Effector memory CD8-positive, alpha-beta T cell (primary cell): Measurements from ENCODE around the gene RAB11FIP5.
A peak's percentile ranks its signal among the peaks of the same experiment; 100 is the strongest.
"Not testable (repeated sequence)": the region's sequence is repeated elsewhere in the genome, so short reads cannot be mapped to it uniquely, and the experiment has no call there.

Source experiments
- ATAC-seq: fragments of 150-1000 bp; cut with Tn5 transposase; replicated peaks from 2 replicates; pipeline ENCODE4 v1.10.0; 2021; ENCODE audit warnings: mild to moderate bottlenecking, moderate library complexity
- DNase-seq, 3 experiments: peaks; one replicate each; pipeline ENCODE4 v3.0.0; 2021
- H3K27ac Mint-ChIP-seq, 2 donors: one replicate each; pipeline ENCODE4 v1.8.0; 2022; ENCODE audit warnings: mild to moderate bottlenecking in 2 of 2, mixed read lengths in 2 of 2, moderate library complexity in 2 of 2
- H3K27me3 Mint-ChIP-seq, 2 donors: one replicate each; pipeline ENCODE4 v1.8.0; 2022; ENCODE audit warnings: mixed read lengths in 2 of 2
- H3K36me3 Mint-ChIP-seq: one replicate; pipeline ENCODE4 v1.8.0; 2022; ENCODE audit warnings: mild to moderate bottlenecking, moderate library complexity, mixed read lengths; ENCODE audit not compliant: insufficient read depth
- H3K4me1 Mint-ChIP-seq, 2 donors: one replicate each; pipeline ENCODE4 v1.8.0; 2022; ENCODE audit warnings: low read depth in 2 of 2, mixed read lengths in 2 of 2
- H3K4me3 Mint-ChIP-seq, 2 donors: one replicate each; pipeline ENCODE4 v1.8.0; 2022; ENCODE audit warnings: mild to moderate bottlenecking in 2 of 2, mixed read lengths in 2 of 2, moderate library complexity in 2 of 2
- H3K9me3 Mint-ChIP-seq, 2 donors: one replicate each; pipeline ENCODE4 v1.8.0; 2022; ENCODE audit warnings: mixed read lengths in 2 of 2
- total RNA-seq, 9 experiments: gene quantifications; one replicate each; lab custom pipeline; 2026; lab: John Stamatoyannopoulos, UW

Gene RAB11FIP5
- total RNA-seq = 7.6 to 29.6 (median 18.5) reads per million in 9 experiments

GRCh38 chr2:73112913-73113854, at the start of gene RAB11FIP5:
Gene RAB11FIP5 (minus strand): TSS chr2:73112948. CDS start chr2:73112777, 171 bp downstream.
- DNase-seq (peak; percentile 72 to 86 (median 83)), ATAC-seq (peak; percentile 89)
- Mint-ChIP-seq H3K9me3 (no peaks in the 10 kb centered on the region), H3K36me3 (peaks cover 16% of the 10 kb centered on the region), H3K4me3 (peak within 1 kb of the TSS; percentile 79 to 85), H3K4me1 (peaks cover 23 to 29% of the 10 kb centered on the region in 2 donors), H3K27me3 (no peaks in the 10 kb centered on the region), H3K27ac (peak within 1 kb of the TSS in 1 of 2 donors; percentile 93)

- H3K4me3 Mint-ChIP-seq = no peak overlapping the region
- DNase-seq = peak; percentile 25 to 43 (median 38)
Measured at GRCh38 chr2:73156539-73157124, 43.9 kb upstream of the RAB11FIP5 start.

GRCh38 chr2:73142937-73143336, 30.2 kb upstream of the RAB11FIP5 start:
- Mint-ChIP-seq H3K27me3 (peaks cover 5 to 27% of the 10 kb centered on the region in 2 donors), H3K9me3 (no peaks in the 10 kb centered on the region), H3K36me3 (no peaks in the 10 kb centered on the region), H3K4me1 (no peaks in the 10 kb centered on the region), H3K27ac (no peak overlapping the region), H3K4me3 (no peak overlapping the region)
- no peak for DNase-seq
- ATAC-seq = no peak

More at GRCh38 chr2:73156539-73157124, 43.9 kb upstream of the RAB11FIP5 start:
- peaks cover 3% of the 10 kb centered on the region for H3K36me3 Mint-ChIP-seq
- no peaks in the 10 kb centered on the region for H3K9me3 Mint-ChIP-seq
- H3K27me3 Mint-ChIP-seq = peaks cover 42 to 69% of the 10 kb centered on the region in 2 donors
- H3K4me1 Mint-ChIP-seq = peaks cover 0 to 2% of the 10 kb centered on the region in 2 donors
- ATAC-seq = peak; percentile 66
- no peak overlapping the region for H3K27ac Mint-ChIP-seq

GRCh38 chr2:73141896-73142295, 29.1 kb upstream of the RAB11FIP5 start:
- DNase-seq = no peak
- no peak for ATAC-seq
- no peaks in the 10 kb centered on the region for H3K36me3 Mint-ChIP-seq
- H3K27me3 Mint-ChIP-seq = peaks cover 2 to 25% of the 10 kb centered on the region in 2 donors
- H3K4me1 Mint-ChIP-seq = no peaks in the 10 kb centered on the region
- H3K27ac Mint-ChIP-seq = no peak overlapping the region
- no peak overlapping the region for H3K4me3 Mint-ChIP-seq
- H3K9me3 Mint-ChIP-seq = no peaks in the 10 kb centered on the region

GRCh38 chr2:73135236-73135635, 22.5 kb upstream of the RAB11FIP5 start:
- DNase-seq (no peak), ATAC-seq (no peak)
- H3K9me3 Mint-ChIP-seq = no peaks in the 10 kb centered on the region
- peaks cover 0 to 14% of the 10 kb centered on the region in 2 donors for H3K27me3 Mint-ChIP-seq
- H3K4me1 Mint-ChIP-seq = no peaks in the 10 kb centered on the region
- no peaks in the 10 kb centered on the region for H3K36me3 Mint-ChIP-seq
- no peak overlapping the region for H3K27ac Mint-ChIP-seq
- H3K4me3 Mint-ChIP-seq = no peak overlapping the region

GRCh38 chr2:73134471-73134870, 21.7 kb upstream of the RAB11FIP5 start:
- H3K4me3 Mint-ChIP-seq = no peak overlapping the region
- no peaks in the 10 kb centered on the region for H3K4me1 Mint-ChIP-seq
- H3K27me3 Mint-ChIP-seq = peaks cover 2 to 18% of the 10 kb centered on the region in 2 donors
- ATAC-seq (no peak), DNase-seq (no peak)
- no peak overlapping the region for H3K27ac Mint-ChIP-seq
- H3K9me3 Mint-ChIP-seq = no peaks in the 10 kb centered on the region
- H3K36me3 Mint-ChIP-seq = no peaks in the 10 kb centered on the region

GRCh38 chr2:73133566-73134197, 20.9 kb upstream of the RAB11FIP5 start:
- H3K27ac Mint-ChIP-seq = no peak overlapping the region
- H3K4me1 Mint-ChIP-seq = no peaks in the 10 kb centered on the region
- H3K27me3 Mint-ChIP-seq = peaks cover 10 to 26% of the 10 kb centered on the region in 2 donors
- DNase-seq = no peak
- no peak for ATAC-seq
- H3K36me3 Mint-ChIP-seq = no peaks in the 10 kb centered on the region
- no peaks in the 10 kb centered on the region for H3K9me3 Mint-ChIP-seq
- H3K4me3 Mint-ChIP-seq = no peak overlapping the region

GRCh38 chr2:73131807-73132206, 19.1 kb upstream of the RAB11FIP5 start:
- no peaks in the 10 kb centered on the region for H3K9me3 Mint-ChIP-seq
- ATAC-seq (no peak), DNase-seq (no peak)
- H3K27ac Mint-ChIP-seq = no peak overlapping the region
- H3K36me3 Mint-ChIP-seq = no peaks in the 10 kb centered on the region
- peaks cover 11 to 28% of the 10 kb centered on the region in 2 donors for H3K27me3 Mint-ChIP-seq
- H3K4me1 Mint-ChIP-seq = no peaks in the 10 kb centered on the region
- no peak overlapping the region for H3K4me3 Mint-ChIP-seq

GRCh38 chr2:73130790-73131189, 18.0 kb upstream of the RAB11FIP5 start:
- no peak for ATAC-seq
- Mint-ChIP-seq H3K4me1 (no peaks in the 10 kb centered on the region), H3K4me3 (no peak overlapping the region), H3K27ac (no peak overlapping the region), H3K27me3 (peaks cover 13 to 30% of the 10 kb centered on the region in 2 donors), H3K9me3 (no peaks in the 10 kb centered on the region), H3K36me3 (no peaks in the 10 kb centered on the region)
- no peak for DNase-seq

- DNase-seq = no peak
- no peak for ATAC-seq
- H3K36me3 Mint-ChIP-seq = no peaks in the 10 kb centered on the region
- H3K27ac Mint-ChIP-seq = peak overlapping the region in 1 of 2 donors; percentile 66
- H3K4me1 Mint-ChIP-seq = no peaks in the 10 kb centered on the region
- H3K9me3 Mint-ChIP-seq = no peaks in the 10 kb centered on the region
- H3K4me3 Mint-ChIP-seq = no peak overlapping the region
- H3K27me3 Mint-ChIP-seq = peaks cover 18 to 28% of the 10 kb centered on the region in 2 donors
Measured at GRCh38 chr2:73128841-73129535, 16.2 kb upstream of the RAB11FIP5 start.

GRCh38 chr2:73122536-73122935, 9.8 kb upstream of the RAB11FIP5 start:
- Mint-ChIP-seq H3K4me3 (no peak overlapping the region), H3K9me3 (no peaks in the 10 kb centered on the region), H3K27me3 (peaks cover 18 to 23% of the 10 kb centered on the region in 2 donors), H3K27ac (no peak overlapping the region), H3K4me1 (no peaks in the 10 kb centered on the region), H3K36me3 (no peaks in the 10 kb centered on the region)
- ATAC-seq = no peak
- DNase-seq = no peak

GRCh38 chr2:73119611-73120239, 7.0 kb upstream of the RAB11FIP5 start:
- H3K9me3 Mint-ChIP-seq, H3K4me3 Mint-ChIP-seq, H3K36me3 Mint-ChIP-seq, H3K4me1 Mint-ChIP-seq, H3K27ac Mint-ChIP-seq, DNase-seq, ATAC-seq: not testable (repeated sequence)
- peaks cover 11 to 14% of the 10 kb centered on the region in 2 donors for H3K27me3 Mint-ChIP-seq
